ENCODE measurements around the gene ZBTB20.

Gene ZBTB20

GRCh38 chr3:114351123-114351821, 795.8 kb downstream of the ZBTB20 start:
- DNase-seq: no peak

- DNase-seq: no peak
Observed at GRCh38 chr3:114350690-114351089, 796.4 kb downstream of the ZBTB20 start.

- no peak for DNase-seq
Observed at GRCh38 chr3:114350271-114350670, 796.8 kb downstream of the ZBTB20 start.

GRCh38 chr3:114344492-114344891, 802.6 kb downstream of the ZBTB20 start:
- DNase-seq: no peak

GRCh38 chr3:114338651-114339357, 808.3 kb downstream of the ZBTB20 start:
- no peak for DNase-seq

- DNase-seq: no peak
Observed at GRCh38 chr3:114336857-114337256, 810.2 kb downstream of the ZBTB20 start.

- DNase-seq: peak in 1 of 3 donors; percentile 23
Observed at GRCh38 chr3:114336122-114336697, 810.9 kb downstream of the ZBTB20 start.

GRCh38 chr3:114333923-114334240, 813.2 kb downstream of the ZBTB20 start:
- no peak for DNase-seq

- no peak for DNase-seq
Observed at GRCh38 chr3:114333180-114333922, 813.7 kb downstream of the ZBTB20 start.

GRCh38 chr3:114332342-114333179, 814.5 kb downstream of the ZBTB20 start:
- DNase-seq: no peak

GRCh38 chr3:114331710-114332109, 815.4 kb downstream of the ZBTB20 start:
- DNase-seq: no peak

GRCh38 chr3:114331007-114331406, 816.1 kb downstream of the ZBTB20 start:
- no peak for DNase-seq

GRCh38 chr3:114329823-114330222, 817.3 kb downstream of the ZBTB20 start:
- no peak for DNase-seq

- no peak for DNase-seq
Observed at GRCh38 chr3:114328345-114328744, 818.7 kb downstream of the ZBTB20 start.

- no peak for DNase-seq
Observed at GRCh38 chr3:114327665-114328064, 819.4 kb downstream of the ZBTB20 start.

- DNase-seq: no peak
Observed at GRCh38 chr3:114323546-114324254, 823.4 kb downstream of the ZBTB20 start.

- DNase-seq: no peak
Observed at GRCh38 chr3:114320246-114320645, 826.8 kb downstream of the ZBTB20 start.

- DNase-seq: no peak
Observed at GRCh38 chr3:114319453-114319852, 827.6 kb downstream of the ZBTB20 start.

- DNase-seq: no peak
Observed at GRCh38 chr3:114318295-114318694, 828.8 kb downstream of the ZBTB20 start.

- no peak for DNase-seq
Observed at GRCh38 chr3:114314282-114314681, 832.8 kb downstream of the ZBTB20 start.

- DNase-seq: no peak
Observed at GRCh38 chr3:114313426-114313825, 833.7 kb downstream of the ZBTB20 start.

- DNase-seq: no peak
Observed at GRCh38 chr3:114310695-114311094, 836.4 kb downstream of the ZBTB20 start.

All from suppressor macrophage treated with lipopolysaccharide for 1 hour (primary cell).